Measurements from ENCODE around the gene NADK2. TPM values are rescaled to one million over a fixed set of nuclear protein-coding genes. Genes with fewer than 3 reads are reported as not detected.

Gene NADK2
- total and polyA plus RNA-seq, 10 of the 15 experiments (the other 5 are each of a cell fraction or from before 2014, with no cell fraction given), result 2.4 to 9.0 (median 6.3) TPM

GRCh38 chr5:36241631-36242533 is at the start of gene NADK2 (continued):
- TF ChIP-seq ZBTB40 (IDR thresholded peaks at IDR 0.05; ENCODE audit: borderline replicate concordance) (no peak), NR2C1 (IDR thresholded peaks at IDR 0.05) (0 out of 2 replicates have a peak, but pooled peaks have one; percentile 14), MLLT1 (IDR thresholded peaks at IDR 0.05) (no peak; the same call in 1 of the 2 replicates), NKRF (conservative IDR thresholded peaks at IDR 0.05) (peak; percentile 66), EGR1 (IDR thresholded peaks at IDR 0.05; ENCODE audit: borderline replicate concordance in 1 of 2, low read depth in 2 of 2, low read length in 2 of 2) (0 out of 3 replicates have a peak, but pooled peaks of 1 of the 2 experiments have one; percentile 57), SRF (IDR thresholded peaks at IDR 0.05; ENCODE audit: low read depth in 2 of 2, low read length in 2 of 2) (0 out of 4 replicates have a peak, but pooled peaks of 1 of the 2 experiments have one; percentile 25), RUNX3 (IDR thresholded peaks at IDR 0.05; ENCODE audit: low read length) (no peak), NR2F1 (conservative IDR thresholded peaks at IDR 0.05) (peak; percentile 83), FOS (IDR thresholded peaks at IDR 0.05; ENCODE audit: borderline replicate concordance, extremely low read depth, insufficient read length) (no peak), RB1 (IDR thresholded peaks at IDR 0.05; ENCODE audit: borderline replicate concordance) (peak; percentile 41; the same call in 1 of the 2 replicates), CEBPB (IDR thresholded peaks at IDR 0.05; ENCODE audit: borderline replicate concordance in 1 of 2, low read depth in 2 of 2, low read length in 2 of 2) (no peak), RBBP5 (conservative IDR thresholded peaks at IDR 0.05) (no peak), SPI1 (IDR thresholded peaks at IDR 0.05; ENCODE audit: borderline replicate concordance, insufficient read depth, low read depth, low read length) (no peak), BHLHE40 (IDR thresholded peaks at IDR 0.05; ENCODE audit: borderline replicate concordance in 1 of 2, low read depth in 2 of 2, low read length in 1 of 2) (peak; percentile 41 to 75; a peak in 3 of 4 replicates), RCOR1 (conservative IDR thresholded peaks at IDR 0.05; ENCODE audit: low read depth, low read length) (0 out of 2 replicates have a peak, but pooled peaks have one; percentile 4), EZH2 (IDR thresholded peaks at IDR 0.05; ENCODE audit: borderline replicate concordance, control insufficient read depth, low read depth, low read length) (no peak)
